K562 (cell line): ENCODE results near the gene TBX10. TPM values are rescaled to one million over a fixed set of nuclear protein-coding genes. Genes with fewer than 3 reads are reported as not detected.
"Not testable (repeated sequence)": the region's sequence is repeated elsewhere in the genome, so short reads cannot be mapped to it uniquely, and the experiment has no call there.

Experiments used
- ATAC-seq: fragments of 200-7000 bp; cut with Tn5 transposase; 3 replicates; pipeline ENCODE4 v1.9.1; 2020; ENCODE audit warnings: moderate library complexity
- BruUV-seq: library from RNA; stranded (reverse); fragments of 400-500 nt; replicated peaks from 2 replicates; lab custom pipeline; 2021; lab: Mats Ljungman, UMichigan
- CTCF ChIA-PET: fragments of 300-600 bp; formaldehyde crosslinking; extraction: SDS; loops from one replicate; lab custom pipeline; 2021; ENCODE audit warnings: low intra/inter-chr PET ratio; lab: Yijun Ruan, JAX
- POLR2A ChIA-PET: fragments of 300-600, 350-650 bp; sonication (Branson Sonifier 250); formaldehyde crosslinking; extraction: SDS; loops from one replicate; lab custom pipeline; 2021; ENCODE audit warnings: antibody characterized with exemption, inconsistent platforms; lab: Yijun Ruan, JAX
- DNase-seq, 4 experiments: peaks; one replicate each; pipeline versions ENCODE4 v3.0.0 to v3.0.0-alpha.2; 2011 to 2018; ENCODE audit warnings: low spot score in 3 of 4, mixed read lengths in 3 of 4; ENCODE audit errors: extremely low read depth in 1 of 4
- FAIRE-seq: peaks from 2 replicates; lab custom pipeline; 2011; peaks lifted over from hg19 to GRCh38; lab: Jason Lieb, UNC
- H2AFZ ChIP-seq: 2 replicates; pipeline ENCODE4 v1.6.0; 2011; ENCODE audit warnings: low read depth, low read length, control low read depth, inconsistent platforms
- H3K27ac ChIP-seq: fragments of 200-600 bp; 3 replicates; pipeline ENCODE4 v1.8.0; 2011; ENCODE audit warnings: low read depth, mild to moderate bottlenecking, control low read depth, inconsistent platforms, low read length, moderate library complexity, mixed read lengths; ENCODE audit errors: extremely low read depth
- H3K27me3 ChIP-seq, 2 experiments: fragments of 300-600 bp in 1 of 2; 2 replicates in 1 of 2; 3 replicates in 1 of 2; pipeline versions ENCODE4 v1.6.0 to v1.8.0; 2011; ENCODE audit warnings: inconsistent platforms in 2 of 2, low read length in 2 of 2, mild to moderate bottlenecking in 1 of 2, mixed read lengths in 1 of 2, moderate library complexity in 1 of 2; ENCODE audit not compliant: control insufficient read depth in 2 of 2, insufficient read depth in 2 of 2
- H3K36me3 ChIP-seq: fragments of 300-600 bp; 3 replicates; pipeline ENCODE4 v1.8.0; 2011; ENCODE audit warnings: mild to moderate bottlenecking, low read length, inconsistent platforms; ENCODE audit not compliant: control insufficient read depth, insufficient read depth
- H3K4me1 ChIP-seq, 2 experiments: fragments of 200-600 bp in 1 of 2; replicated peaks in 1 of 2; 2 replicates in 1 of 2; 3 replicates in 1 of 2; pipeline versions ENCODE4 v1.5.1 to v1.8.0; 2011; ENCODE audit warnings: inconsistent platforms in 2 of 2, low read length in 2 of 2, mild to moderate bottlenecking in 1 of 2, mixed read lengths in 1 of 2, moderate library complexity in 1 of 2; ENCODE audit not compliant: control insufficient read depth in 2 of 2, insufficient read depth in 2 of 2
- H3K4me2 ChIP-seq: 2 replicates; pipeline ENCODE4 v1.6.1; 2011; ENCODE audit warnings: low read length, control low read depth, inconsistent platforms, mixed read lengths; ENCODE audit not compliant: insufficient read depth
- H3K4me3 ChIP-seq: fragments of 200-600 bp; sonication (generic), shearing (Covaris generic); 2 replicates; pipeline ENCODE4 v1.5.1; 2016; ENCODE audit warnings: control low read depth, inconsistent platforms
- H3K79me2 ChIP-seq: fragments of 200-600 bp; 3 replicates; pipeline ENCODE4 v1.8.0; 2011; ENCODE audit warnings: low read length, inconsistent platforms; ENCODE audit not compliant: control insufficient read depth, insufficient read depth
- H3K9ac ChIP-seq, 2 experiments: 2 replicates each; pipeline versions ENCODE4 v1.6.0 to v1.6.1; 2011; ENCODE audit warnings: low read depth in 2 of 2, low read length in 2 of 2, control low read depth in 1 of 2, inconsistent platforms in 1 of 2, mild to moderate bottlenecking in 1 of 2, mixed read lengths in 1 of 2; ENCODE audit not compliant: insufficient read depth in 1 of 2
- H3K9me1 ChIP-seq: one replicate; pipeline ENCODE4 v1.6.0; 2011; ENCODE audit warnings: inconsistent platforms, mild to moderate bottlenecking, low read length, moderate library complexity; ENCODE audit not compliant: control insufficient read depth, insufficient read depth
- H3K9me3 ChIP-seq: replicated peaks from 2 replicates; pipeline ENCODE4 v1.5.1; 2011; ENCODE audit warnings: low read depth, low read length, inconsistent platforms; ENCODE audit not compliant: control insufficient read depth, insufficient read depth
- H4K20me1 ChIP-seq: replicated peaks from 2 replicates; pipeline ENCODE4 v1.6.1; 2011; ENCODE audit warnings: low read length, inconsistent platforms, mixed read lengths; ENCODE audit not compliant: control insufficient read depth, insufficient read depth
- HDAC1 ChIP-seq, 2 experiments: fragments of 450-650 bp; IDR thresholded peaks; 2 replicates each; pipeline ENCODE4 v1.6.1; 2016 to 2017; ENCODE audit warnings: inconsistent platforms in 1 of 2, mild to moderate bottlenecking in 1 of 2, moderate library complexity in 1 of 2
- WGBS: fragments of 100-300 bp; shearing (Covaris generic); methylation state at CpG from one replicate; pipeline ENCODE4 v1.1.6; 2016; ENCODE audit warnings: low coverage, mixed read lengths; ENCODE audit not compliant: insufficient coverage; ENCODE audit errors: missing lambda C conversion rate; 5-methylcytosine and 5-hydroxymethylcytosine counted together
- in situ Hi-C: fragments of 300-500 bp; cut with MboI; formaldehyde crosslinking; loops from 4 replicates; pipeline ENCODE4 v1.15.0; 2018; ENCODE audit warnings: inconsistent platforms, mixed read lengths
- intact Hi-C: fragments of 100-400 bp; cut with micrococcal nuclease; formaldehyde crosslinking; loops from 2 replicates; pipeline ENCODE4 v1.14.2; 2022
- polyA plus RNA-seq, 8 experiments: library from polyadenylated mRNA; depleted of rRNA in 4 of 8; stranded (reverse) in 5 of 8; unstranded in 3 of 8; fragments of >200 nt; fragmentation: Nextera tagmentation in 2 of 8; fragmentation: Illumina TruSeq in 1 of 8; extraction: Ambion mirVana in 2 of 8; extraction: Trizol in 1 of 8; gene quantifications; 2 replicates each; pipeline versions ENCODE4 v1.2.1 to v1.2.3, GENCODE V29; 2011 to 2014; ENCODE audit warnings: inconsistent platforms in 1 of 8, missing spikeins in 1 of 8
- total RNA-seq, 7 experiments: library from RNA; depleted of rRNA in 6 of 7; stranded (reverse); fragments of >200 nt in 6 of 7; fragmentation: Illumina TruSeq in 2 of 7; extraction: Trizol in 2 of 7; gene quantifications; 2 replicates each; pipeline versions ENCODE4 v1.2.1 to v1.2.3, GENCODE V29; 2011 to 2021; ENCODE audit warnings: low replicate concordance in 1 of 7
- TF ChIP-seq, protein P1 (sequence below): fragments of 450-650 bp; formaldehyde crosslinking; IDR thresholded peaks from 2 replicates; pipeline ENCODE4 v1.4.0; 2020; ENCODE audit warnings: mild to moderate bottlenecking, mixed read lengths
- TF ChIP-seq, protein P2 (sequence below): sonication (generic); formaldehyde crosslinking; IDR thresholded peaks from 2 replicates; pipeline ENCODE4 v1.5.0; 2020; ENCODE audit warnings: missing genetic modification reagents

The TBX10 gene
- total and polyA plus RNA-seq, 9 of the 15 experiments (the other 6 are each of a cell fraction or from before 2014, with no cell fraction given), result not detected

DNA sequence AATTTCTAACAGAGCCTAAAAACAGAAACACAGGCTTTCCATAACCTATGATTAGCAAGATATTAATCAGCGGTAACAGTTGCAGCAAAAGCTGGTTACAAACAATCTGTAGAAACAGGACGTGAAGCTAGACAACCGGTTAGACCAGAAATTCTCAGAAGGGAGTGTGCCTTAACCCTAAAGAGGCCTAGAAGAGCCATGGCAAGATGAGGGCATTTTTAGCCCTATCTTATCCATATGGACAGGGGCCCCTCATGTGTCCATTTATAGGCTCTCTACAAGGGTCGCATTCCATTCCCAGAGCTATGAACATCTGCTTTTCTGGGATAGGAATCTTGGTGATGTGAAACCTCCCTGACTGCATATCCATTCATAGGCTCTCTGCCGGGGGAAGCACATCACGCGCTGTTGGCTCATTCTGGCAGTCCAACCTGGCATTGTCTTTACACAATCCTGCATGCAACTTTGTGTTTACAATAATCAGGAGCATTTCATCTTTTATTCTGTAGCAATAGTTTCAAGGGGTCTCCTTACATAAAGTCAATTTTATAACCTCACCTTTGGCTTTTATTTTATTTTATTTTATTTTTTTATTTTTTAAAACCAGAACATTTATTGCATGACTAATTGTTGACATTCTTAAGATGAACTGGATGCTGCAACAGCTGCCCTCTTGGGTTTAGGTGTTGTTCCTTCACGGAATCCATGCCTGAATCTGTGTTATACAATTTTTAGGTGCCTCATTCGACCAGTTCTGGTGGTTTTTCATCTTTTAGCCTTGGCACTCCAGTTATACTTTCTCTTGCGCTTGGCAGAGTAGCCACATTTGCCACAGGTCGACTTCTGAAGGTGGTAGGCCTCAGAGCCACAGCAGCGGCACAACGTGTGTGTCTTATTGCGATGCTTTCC, 42.8 kb upstream of the TBX10 start:
- H3K4me2 ChIP-seq, H3K4me3 ChIP-seq, intact Hi-C loops, BruUV-seq, H2AFZ ChIP-seq, FAIRE-seq, H3K9me1 ChIP-seq, H3K4me1 ChIP-seq, H3K36me3 ChIP-seq, H3K9ac ChIP-seq, ATAC-seq, H3K27ac ChIP-seq, H4K20me1 ChIP-seq, H3K9me3 ChIP-seq, in situ Hi-C loops, DNase-seq, CTCF ChIA-PET, H3K79me2 ChIP-seq: not testable (repeated sequence)
- 13% methylated on average over 14 of the region's 14 CpGs for WGBS
- POLR2A ChIA-PET, result interaction anchor here (0.6 to 2.0 kb wide), 2 partner anchors 9 to 363 kb away, joined by 3 to 6 read pairs; no protein-coding TSS in a partner anchor
- H3K27me3 ChIP-seq, result peaks cover 6 to 19% of the 10 kb centered on the region in 2 experiments; a peak in 4 of 5 replicates

DNA sequence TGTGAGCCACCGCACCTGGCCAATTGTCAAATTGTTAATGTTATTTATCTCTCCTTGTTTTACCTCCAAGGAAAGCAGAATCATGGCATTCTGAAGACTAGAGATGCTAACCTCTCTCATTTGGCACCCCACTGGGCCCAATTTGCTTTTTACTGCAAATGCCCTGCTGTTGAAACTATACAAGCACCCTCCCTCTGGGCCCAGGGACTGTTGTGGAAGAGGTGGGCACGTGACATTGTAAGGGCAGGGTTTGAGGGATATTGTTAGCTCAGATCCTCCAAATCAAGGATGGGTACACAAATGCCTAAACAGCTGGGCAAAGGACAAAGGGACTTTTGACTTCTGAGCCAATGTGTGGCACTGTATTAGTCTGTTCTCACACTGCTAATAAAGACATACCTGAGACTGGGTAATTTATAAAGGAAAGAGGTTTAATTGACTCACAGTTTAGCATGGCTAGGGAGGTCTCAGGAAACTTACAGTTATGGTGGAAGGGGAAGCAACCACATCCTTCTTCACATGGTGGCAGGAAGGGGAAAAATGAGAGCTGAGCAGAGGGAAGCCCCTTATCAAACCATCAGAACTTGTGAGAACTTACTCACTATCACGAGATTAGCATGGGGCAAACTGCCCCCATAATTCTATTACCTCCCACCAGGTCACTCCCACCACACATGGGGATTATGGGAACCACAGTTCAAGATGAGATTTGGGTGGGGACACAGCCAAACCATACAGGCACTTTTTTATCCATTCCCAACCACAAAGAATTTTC, 41.3 kb upstream of the TBX10 start:
- FAIRE-seq (no peak), ATAC-seq (no peak), DNase-seq (no peak)
- Histone ChIP-seq H3K4me3 (no peak overlapping the region), H3K9ac (no peak overlapping the region), H3K9me1 (no peaks in the 10 kb centered on the region), H3K79me2 (no peaks in the 10 kb centered on the region), H3K27ac (no peak overlapping the region), H4K20me1 (no peaks in the 10 kb centered on the region), H3K9me3 (no peaks in the 10 kb centered on the region), H3K36me3 (no peaks in the 10 kb centered on the region), H3K27me3 (peaks cover 3 to 14% of the 10 kb centered on the region in 2 experiments; a peak in 4 of 5 replicates), H2AFZ (no peak overlapping the region), H3K4me2 (no peak overlapping the region), H3K4me1 (no peaks in the 10 kb centered on the region)
- whole genome bisulfite sequencing, result 9% methylated on average over 3 of the region's 3 CpGs
- TF ChIP-seq, protein P1, sequence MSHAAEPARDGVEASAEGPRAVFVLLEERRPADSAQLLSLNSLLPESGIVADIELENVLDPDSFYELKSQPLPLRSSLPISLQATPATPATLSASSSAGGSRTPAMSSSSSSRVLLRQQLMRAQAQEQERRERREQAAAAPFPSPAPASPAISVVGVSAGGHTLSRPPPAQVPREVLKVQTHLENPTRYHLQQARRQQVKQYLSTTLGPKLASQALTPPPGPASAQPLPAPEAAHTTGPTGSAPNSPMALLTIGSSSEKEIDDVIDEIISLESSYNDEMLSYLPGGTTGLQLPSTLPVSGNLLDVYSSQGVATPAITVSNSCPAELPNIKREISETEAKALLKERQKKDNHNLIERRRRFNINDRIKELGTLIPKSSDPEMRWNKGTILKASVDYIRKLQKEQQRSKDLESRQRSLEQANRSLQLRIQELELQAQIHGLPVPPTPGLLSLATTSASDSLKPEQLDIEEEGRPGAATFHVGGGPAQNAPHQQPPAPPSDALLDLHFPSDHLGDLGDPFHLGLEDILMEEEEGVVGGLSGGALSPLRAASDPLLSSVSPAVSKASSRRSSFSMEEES, result peak; percentile 17; the same call in 1 of the 2 replicates
- TF ChIP-seq, protein P2, sequence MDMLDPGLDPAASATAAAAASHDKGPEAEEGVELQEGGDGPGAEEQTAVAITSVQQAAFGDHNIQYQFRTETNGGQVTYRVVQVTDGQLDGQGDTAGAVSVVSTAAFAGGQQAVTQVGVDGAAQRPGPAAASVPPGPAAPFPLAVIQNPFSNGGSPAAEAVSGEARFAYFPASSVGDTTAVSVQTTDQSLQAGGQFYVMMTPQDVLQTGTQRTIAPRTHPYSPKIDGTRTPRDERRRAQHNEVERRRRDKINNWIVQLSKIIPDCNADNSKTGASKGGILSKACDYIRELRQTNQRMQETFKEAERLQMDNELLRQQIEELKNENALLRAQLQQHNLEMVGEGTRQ (CRISPR knock-in tag), result 0 out of 2 replicates have a peak, but pooled peaks have one; percentile 3
- no peak for TF ChIP-seq HDAC1 (IDR thresholded peaks at IDR 0.05)
- BruUV-seq, result no TSS peak
- in situ Hi-C loops (no loop called here), intact Hi-C loops (no loop called here)
- CTCF ChIA-PET, result no interaction called here
- POLR2A ChIA-PET, result interaction anchor here (2.0 kb wide), 1 partner anchor 10 kb away, joined by 6 read pairs; no protein-coding TSS in a partner anchor
